Astrocyte (in vitro differentiated cells and primary cell): Measurements from ENCODE around the gene GREB1.

ENCODE experiments used
- EZH2 ChIP-seq: IDR thresholded peaks from 2 replicates; pipeline ENCODE4 v1.6.1; 2012; ENCODE audit warnings: mild to moderate bottlenecking, low read length, inconsistent platforms; ENCODE audit not compliant: insufficient read depth
- TF ChIP-seq, protein P1 (sequence below): IDR thresholded peaks from 2 replicates; pipeline ENCODE4 v1.5.1; 2011; ENCODE audit warnings: low read depth, mild to moderate bottlenecking, inconsistent platforms, low read length, moderate library complexity; ENCODE audit not compliant: insufficient read depth

DNA sequence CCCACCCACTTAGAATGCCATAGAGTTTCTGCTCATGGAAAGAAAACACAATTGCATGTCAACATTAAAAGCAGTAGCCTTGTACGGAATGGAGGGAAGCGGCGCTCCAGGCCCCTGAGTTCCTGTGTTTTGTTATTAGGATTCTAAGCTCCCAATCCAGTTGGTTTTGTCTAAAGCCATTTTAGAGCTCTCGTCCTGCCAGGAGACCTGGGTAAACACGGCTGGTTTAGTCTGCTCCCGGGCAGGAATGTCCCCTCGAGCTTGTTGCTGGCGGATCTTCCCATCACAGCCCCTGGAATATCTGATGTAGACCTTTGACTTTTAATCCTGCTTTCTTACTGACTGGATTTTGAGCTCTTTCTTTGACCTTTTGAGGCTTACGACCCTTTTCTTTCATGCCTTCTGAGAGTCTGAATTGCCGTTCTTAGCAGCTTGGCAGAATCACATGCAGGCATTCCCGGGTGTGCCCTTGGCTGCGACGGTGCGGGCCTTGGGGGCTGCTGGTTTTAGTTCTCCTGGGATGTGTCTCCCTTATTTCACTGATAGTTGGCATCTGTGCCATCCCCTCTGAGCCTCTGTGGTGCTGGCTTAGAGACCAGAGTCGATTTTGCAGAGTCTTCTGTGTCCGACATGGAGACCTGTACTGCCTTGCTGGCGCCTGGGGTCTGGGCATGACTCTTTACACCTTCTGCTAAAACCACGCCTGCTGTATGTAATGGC, 25.4 kb downstream of the GREB1 start:
- TF ChIP-seq, protein P1, sequence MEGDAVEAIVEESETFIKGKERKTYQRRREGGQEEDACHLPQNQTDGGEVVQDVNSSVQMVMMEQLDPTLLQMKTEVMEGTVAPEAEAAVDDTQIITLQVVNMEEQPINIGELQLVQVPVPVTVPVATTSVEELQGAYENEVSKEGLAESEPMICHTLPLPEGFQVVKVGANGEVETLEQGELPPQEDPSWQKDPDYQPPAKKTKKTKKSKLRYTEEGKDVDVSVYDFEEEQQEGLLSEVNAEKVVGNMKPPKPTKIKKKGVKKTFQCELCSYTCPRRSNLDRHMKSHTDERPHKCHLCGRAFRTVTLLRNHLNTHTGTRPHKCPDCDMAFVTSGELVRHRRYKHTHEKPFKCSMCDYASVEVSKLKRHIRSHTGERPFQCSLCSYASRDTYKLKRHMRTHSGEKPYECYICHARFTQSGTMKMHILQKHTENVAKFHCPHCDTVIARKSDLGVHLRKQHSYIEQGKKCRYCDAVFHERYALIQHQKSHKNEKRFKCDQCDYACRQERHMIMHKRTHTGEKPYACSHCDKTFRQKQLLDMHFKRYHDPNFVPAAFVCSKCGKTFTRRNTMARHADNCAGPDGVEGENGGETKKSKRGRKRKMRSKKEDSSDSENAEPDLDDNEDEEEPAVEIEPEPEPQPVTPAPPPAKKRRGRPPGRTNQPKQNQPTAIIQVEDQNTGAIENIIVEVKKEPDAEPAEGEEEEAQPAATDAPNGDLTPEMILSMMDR = no peak
- TF ChIP-seq EZH2 = no peak
